ENCODE results near the gene KDM8.
A peak's percentile ranks its signal among the peaks of the same experiment; 100 is the strongest.

KDM8 gene

GRCh38 chr16:27218756-27219155 lies 15.4 kb downstream of the KDM8 start:
- no peak for DNase-seq

DNA sequence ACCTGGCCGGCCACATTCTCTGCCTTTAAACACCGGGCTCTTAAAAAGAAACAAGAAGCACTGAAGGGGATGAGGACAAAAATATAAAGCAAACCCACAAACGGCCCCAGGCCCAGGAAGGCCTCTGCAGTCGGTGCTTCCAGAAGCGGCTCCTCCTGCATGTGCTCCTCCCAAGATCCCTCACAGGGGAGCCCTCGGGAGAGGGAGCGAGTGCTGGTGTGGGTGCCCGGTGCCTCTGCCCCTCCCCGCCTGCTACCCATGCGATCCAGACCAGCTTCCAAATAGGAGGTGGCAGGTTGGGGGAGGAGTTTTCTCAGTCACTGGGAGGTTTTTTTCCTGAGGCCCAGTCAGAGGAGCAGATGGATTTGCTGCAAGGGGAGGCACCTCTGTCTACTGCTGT lies 15.8 kb downstream of the KDM8 start:
- no peak for DNase-seq

- DNase-seq = no peak
Observed at GRCh38 chr16:27220120-27220519, 16.8 kb downstream of the KDM8 start.

- DNase-seq = no peak
Observed at GRCh38 chr16:27220527-27220926, 17.2 kb downstream of the KDM8 start.

DNA sequence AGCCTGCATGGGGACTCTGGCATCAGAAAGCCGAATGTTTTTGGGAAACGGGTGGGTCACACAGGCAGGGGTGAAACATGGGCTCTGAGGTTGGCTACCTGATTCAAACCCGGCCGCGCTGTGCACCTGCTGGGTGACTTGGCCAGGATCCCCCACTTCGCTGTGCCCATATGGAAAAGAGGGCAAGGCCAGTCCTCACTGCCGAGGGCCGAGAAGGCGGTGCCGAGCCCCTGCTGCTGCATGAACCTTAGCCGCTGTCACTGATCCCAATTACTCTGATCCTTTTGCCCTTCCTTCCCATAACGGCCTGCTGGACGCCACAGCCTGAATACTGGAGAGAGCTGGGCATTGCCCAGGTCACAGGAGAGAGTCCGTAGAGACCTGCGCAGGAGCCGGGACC lies 17.7 kb downstream of the KDM8 start:
- DNase-seq = no peak

- DNase-seq = no peak
Observed at GRCh38 chr16:27221576-27222248, 18.4 kb downstream of the KDM8 start.

DNA sequence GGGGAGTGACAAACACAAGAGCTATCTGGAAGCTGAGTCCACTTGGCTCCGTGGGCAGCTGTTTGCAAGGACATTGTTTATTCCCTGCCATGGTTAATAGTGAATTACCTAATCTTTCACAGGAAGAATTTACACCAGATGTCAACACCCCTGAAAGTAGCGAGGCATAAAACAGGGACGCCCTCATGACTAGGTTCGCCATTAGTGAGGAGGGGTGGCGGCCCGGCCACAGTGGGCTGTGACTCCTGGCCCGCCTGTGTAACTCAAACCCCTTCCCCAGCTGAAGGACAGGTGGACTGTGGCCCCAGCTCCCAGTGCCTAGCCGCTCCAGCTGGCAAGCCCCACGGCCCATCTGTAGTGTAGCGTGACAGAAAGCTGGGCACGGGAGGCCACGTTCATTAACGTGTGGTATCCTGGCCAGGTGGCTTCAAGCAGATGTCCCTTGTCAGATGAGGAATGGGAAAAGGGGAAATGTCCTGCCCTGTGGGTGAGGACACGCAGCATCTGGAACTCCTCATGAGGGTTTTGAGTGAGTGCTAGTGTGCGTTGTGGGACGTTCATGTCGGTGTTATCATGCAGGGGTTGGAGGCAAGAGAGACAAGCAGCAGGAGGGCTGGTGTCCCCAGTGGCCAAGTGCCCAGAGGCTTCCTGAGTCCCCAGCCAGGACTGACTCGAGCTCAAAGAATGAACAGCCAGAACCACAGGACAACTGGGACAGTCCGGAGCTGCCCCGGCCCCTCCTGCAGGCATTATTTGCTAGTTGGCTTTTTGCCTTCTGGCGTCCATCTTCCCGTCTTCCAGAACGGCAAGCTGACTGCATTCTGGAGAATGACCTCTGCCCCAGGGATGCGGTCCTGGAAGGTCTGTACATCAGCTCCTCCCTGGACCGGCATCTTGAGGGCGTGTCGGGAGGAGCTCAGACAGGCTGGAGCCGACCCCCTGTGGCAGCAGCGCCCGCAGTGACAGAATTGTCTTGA lies 19.2 kb downstream of the KDM8 start:
- no peak for DNase-seq

GRCh38 chr16:27223226-27223610 lies 19.9 kb downstream of the KDM8 start:
- no peak for DNase-seq

DNA sequence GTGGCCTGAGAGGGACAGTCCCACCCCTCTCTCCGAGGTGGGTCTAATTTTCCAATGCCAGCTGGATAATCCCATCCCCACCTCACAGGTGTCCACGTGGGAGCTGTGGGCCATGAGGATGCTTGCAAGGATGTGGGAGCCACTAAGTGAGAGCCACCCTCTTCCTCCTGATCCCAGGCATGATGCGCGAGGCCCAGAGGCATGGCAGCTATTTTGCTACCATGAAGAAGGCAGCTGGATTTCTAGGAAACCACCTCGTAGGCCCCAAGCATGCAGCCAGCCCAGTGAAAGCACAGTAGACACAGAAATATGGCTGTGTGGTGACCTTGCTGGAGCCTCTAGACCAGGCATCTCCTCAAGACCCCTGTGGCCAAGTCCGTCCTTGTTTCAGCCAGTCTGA lies 20.4 kb downstream of the KDM8 start:
- DNase-seq = no peak

- DNase-seq = no peak
Observed at GRCh38 chr16:27224271-27224737, 21.0 kb downstream of the KDM8 start.

- DNase-seq = no peak
Observed at GRCh38 chr16:27224741-27225300, 21.5 kb downstream of the KDM8 start.

GRCh38 chr16:27225536-27226360 lies 22.4 kb downstream of the KDM8 start:
- DNase-seq = no peak

GRCh38 chr16:27226476-27226875 lies 23.1 kb downstream of the KDM8 start:
- no peak for DNase-seq

- DNase-seq = no peak
Observed at GRCh38 chr16:27226976-27227705, 23.8 kb downstream of the KDM8 start.

DNA sequence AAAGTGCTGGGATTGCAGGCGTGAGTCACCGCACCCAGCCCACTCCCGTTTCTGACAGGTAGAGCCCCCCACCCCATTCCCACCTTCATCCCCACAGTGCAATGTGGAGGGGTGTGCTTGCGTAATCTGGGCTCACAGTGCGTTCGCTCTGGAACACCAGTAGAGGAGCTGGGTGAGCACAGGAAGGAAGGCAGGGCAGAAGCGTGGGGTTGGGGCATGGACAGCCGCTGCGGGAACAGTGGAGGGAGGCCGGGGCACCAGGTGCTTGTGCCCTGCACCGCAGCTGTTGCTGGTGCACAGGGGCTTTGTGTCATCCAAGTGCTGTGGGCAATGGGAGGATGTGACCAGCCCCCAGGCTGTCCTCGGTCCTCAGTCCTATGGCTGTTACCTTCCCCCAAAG lies 24.7 kb downstream of the KDM8 start:
- no peak for DNase-seq

- no peak for DNase-seq
Observed at GRCh38 chr16:27228621-27229501, 25.5 kb downstream of the KDM8 start.

DNA sequence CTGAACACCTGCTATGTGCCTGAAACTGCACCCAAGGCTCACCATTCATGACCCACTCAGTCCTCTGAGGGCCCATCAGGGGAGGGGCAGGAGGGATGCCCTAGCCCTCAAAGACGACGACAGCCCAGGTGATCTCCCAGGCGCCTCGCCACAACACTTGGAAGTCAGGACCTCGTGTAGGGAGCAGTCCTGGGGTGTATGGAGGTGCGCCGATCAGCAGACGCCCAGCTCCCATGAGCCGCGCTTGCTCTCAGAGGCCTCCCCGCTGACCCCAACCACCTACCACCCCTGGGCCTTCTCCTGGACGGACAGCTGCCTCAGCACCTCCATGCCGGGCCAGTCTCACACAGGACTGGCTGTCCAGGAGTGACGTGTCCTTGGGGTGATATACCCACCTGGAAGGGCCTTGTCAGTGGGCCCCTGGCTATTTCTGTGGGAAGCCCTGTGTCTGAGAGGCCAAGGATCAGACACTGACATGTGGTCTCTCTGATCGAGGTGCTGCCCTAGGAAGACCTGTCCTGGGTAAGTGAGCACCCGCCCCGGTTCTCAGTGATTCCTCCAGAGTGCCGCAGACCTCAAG lies 26.7 kb downstream of the KDM8 start:
- DNase-seq = no peak

DNA sequence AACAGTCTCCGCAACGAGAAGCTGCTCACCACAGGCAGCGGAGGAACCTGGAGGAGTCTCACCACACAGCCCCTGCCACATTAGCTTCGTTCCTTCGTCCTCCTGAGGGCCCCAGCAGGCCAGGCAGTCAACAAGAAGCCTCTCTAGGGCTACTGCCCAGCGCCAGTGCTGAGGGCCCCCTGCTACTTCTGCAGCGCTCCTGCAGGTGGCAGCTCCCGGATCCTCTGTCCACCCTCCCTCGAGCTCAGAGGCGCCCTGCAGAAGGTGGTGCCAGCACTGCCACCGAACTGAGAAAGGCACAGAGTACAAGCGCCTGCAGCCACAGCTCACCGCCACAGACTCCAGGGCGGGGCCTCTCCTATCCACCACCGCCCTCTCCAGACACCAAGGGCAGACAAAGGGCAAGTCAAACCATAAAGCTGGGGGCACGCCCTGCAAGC lies 27.3 kb downstream of the KDM8 start:
- DNase-seq = peak; percentile 39

DNA sequence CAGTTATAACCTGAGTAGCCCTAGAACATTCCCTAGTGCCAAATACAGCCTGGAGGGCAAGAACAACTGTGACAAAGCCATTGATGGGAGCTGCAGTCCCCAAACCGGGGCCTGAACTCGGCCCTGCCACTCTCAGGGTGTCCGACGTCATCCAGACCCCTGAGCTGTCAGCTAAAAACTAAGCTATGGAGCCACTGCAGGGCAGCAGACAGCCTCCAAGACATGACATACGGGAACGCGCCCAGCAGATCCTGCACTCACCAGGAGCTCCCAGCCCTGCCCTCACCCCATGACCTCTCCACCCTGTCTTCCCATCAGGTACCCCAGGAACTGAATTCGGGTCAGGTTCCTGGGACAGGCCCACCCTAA lies 28.4 kb downstream of the KDM8 start:
- DNase-seq = no peak

DNA sequence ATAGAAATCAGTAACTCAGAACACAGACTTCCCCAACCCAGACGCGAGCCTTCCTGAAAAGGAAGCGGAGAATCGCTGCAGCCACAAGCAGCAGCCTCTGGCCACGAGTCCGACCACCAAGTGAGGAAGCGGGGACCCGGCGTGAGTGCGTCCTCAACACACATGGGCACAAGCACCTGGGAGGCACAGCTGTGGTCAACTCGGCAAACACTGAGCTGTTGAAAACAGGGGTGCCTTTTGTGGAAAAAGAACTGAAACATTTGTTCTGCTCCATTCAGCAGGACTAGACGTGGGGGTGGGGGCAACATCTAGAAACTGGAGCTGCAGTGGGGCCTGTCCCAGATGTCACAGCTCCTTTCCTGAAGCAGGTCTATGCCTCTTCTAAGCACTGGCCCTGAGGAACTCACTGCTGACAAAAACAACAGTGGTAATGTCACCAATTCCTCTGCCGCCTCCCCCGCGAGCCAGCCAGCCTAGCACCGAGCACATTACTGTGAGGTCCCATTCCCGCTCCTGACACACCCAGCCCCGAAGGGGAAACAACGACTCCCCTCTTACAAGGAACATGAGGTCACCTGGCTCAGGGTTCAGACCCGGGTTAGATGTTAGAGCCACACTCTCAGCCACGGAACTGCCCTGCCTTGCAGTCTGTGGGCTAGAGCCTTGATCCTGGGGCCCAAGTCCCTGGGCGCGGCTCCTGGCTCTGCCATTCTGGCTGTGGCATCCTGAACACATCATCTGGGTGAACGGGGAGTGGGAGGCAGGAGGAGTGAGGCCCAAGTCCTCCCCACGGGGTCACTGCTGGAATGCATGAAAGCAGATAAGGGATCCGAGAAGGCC lies 29.0 kb downstream of the KDM8 start:
- no peak for DNase-seq
